Measurements from ENCODE around the gene HTD2. TPM values are rescaled to one million over a fixed set of nuclear protein-coding genes. Genes with fewer than 3 reads are reported as not detected.

The HTD2 gene
- total RNA-seq, 1 experiment from 2014 or later, result 11.4 TPM

DNA sequence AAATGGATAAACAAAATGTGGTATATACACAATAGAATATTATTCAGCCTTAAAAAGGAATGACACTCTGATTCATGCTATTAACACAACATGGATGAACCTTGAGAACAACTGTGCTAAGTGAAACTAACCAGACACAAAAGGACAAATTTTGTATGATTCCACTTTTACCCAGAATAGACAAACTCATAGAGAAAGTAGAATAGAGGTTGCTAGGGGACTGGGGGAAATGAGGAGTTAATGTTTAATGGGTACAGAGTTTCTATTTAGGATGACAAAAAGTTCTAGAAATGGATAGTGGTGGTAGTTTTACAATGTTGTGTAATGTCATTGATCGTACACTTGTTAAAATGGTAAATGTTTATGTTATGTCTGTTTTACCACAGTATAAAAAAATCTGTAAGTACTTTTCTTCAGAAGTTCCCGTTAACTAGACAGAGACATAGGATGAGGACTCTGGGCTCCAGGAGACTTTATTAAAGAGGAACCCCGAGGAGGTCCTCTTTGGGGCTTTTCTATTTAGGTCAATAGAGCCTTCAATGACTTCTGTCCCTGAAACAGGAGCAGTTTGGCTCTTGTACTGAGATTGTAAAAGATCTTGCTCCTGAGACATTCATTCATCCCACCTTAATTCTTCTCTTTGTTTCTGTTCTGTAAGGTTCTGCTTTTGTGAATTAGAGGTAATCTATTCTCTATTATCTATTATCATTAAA lies 44.2 kb upstream of the HTD2 start:
- no peaks in the 10 kb centered on the region for H3K9me3 Mint-ChIP-seq
- TF ChIP-seq RELA (CRISPR knock-in tag; IDR thresholded peaks at IDR 0.05; ENCODE audit: borderline replicate concordance), result no peak
- TF ChIP-seq ZBTB21 (CRISPR knock-in tag; IDR thresholded peaks at IDR 0.05; ENCODE audit: borderline replicate concordance), result no peak
- no peak for TF ChIP-seq GRHL2 (CRISPR knock-in tag; IDR thresholded peaks at IDR 0.05; ENCODE audit: insufficient replicate concordance, severe bottlenecking)
- TF ChIP-seq OVOL2 (CRISPR knock-in tag; IDR thresholded peaks at IDR 0.05; ENCODE audit: borderline replicate concordance), result no peak
- TF ChIP-seq, protein P1, sequence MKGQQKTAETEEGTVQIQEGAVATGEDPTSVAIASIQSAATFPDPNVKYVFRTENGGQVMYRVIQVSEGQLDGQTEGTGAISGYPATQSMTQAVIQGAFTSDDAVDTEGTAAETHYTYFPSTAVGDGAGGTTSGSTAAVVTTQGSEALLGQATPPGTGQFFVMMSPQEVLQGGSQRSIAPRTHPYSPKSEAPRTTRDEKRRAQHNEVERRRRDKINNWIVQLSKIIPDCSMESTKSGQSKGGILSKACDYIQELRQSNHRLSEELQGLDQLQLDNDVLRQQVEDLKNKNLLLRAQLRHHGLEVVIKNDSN (CRISPR knock-in tag; IDR thresholded peaks at IDR 0.05), result no peak
- no peak for TF ChIP-seq ZNF263 (CRISPR knock-in tag; IDR thresholded peaks at IDR 0.05; ENCODE audit: low read depth)
- no peak for TF ChIP-seq JUN (CRISPR knock-in tag; IDR thresholded peaks at IDR 0.05)
- TF ChIP-seq, protein P2, sequence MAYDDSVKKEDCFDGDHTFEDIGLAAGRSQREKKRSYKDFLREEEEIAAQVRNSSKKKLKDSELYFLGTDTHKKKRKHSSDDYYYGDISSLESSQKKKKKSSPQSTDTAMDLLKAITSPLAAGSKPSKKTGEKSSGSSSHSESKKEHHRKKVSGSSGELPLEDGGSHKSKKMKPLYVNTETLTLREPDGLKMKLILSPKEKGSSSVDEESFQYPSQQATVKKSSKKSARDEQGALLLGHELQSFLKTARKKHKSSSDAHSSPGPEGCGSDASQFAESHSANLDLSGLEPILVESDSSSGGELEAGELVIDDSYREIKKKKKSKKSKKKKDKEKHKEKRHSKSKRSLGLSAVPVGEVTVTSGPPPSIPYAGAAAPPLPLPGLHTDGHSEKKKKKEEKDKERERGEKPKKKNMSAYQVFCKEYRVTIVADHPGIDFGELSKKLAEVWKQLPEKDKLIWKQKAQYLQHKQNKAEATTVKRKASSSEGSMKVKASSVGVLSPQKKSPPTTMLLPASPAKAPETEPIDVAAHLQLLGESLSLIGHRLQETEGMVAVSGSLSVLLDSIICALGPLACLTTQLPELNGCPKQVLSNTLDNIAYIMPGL (CRISPR knock-in tag; IDR thresholded peaks at IDR 0.05), result no peak
- no peak for TF ChIP-seq TEAD1 (CRISPR knock-in tag; IDR thresholded peaks at IDR 0.05)
- no peak for TF ChIP-seq ZNF425 (CRISPR knock-in tag; conservative IDR thresholded peaks at IDR 0.05)
- TF ChIP-seq ZNF512 (CRISPR knock-in tag; IDR thresholded peaks at IDR 0.05; ENCODE audit: borderline replicate concordance), result no peak
- no peak for TF ChIP-seq GTF2I (CRISPR knock-in tag; conservative IDR thresholded peaks at IDR 0.05)
- TF ChIP-seq HMGA2 (CRISPR knock-in tag; IDR thresholded peaks at IDR 0.05), result no peak
- no peak for TF ChIP-seq NFATC4 (CRISPR knock-in tag; IDR thresholded peaks at IDR 0.05)
- TF ChIP-seq ZNF232 (CRISPR knock-in tag; IDR thresholded peaks at IDR 0.05), result no peak
- TF ChIP-seq MYBL2 (CRISPR knock-in tag; IDR thresholded peaks at IDR 0.05), result no peak
- TF ChIP-seq E2F5 (CRISPR knock-in tag; IDR thresholded peaks at IDR 0.05), result no peak
- TF ChIP-seq, protein P3, sequence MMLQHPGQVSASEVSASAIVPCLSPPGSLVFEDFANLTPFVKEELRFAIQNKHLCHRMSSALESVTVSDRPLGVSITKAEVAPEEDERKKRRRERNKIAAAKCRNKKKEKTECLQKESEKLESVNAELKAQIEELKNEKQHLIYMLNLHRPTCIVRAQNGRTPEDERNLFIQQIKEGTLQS (CRISPR knock-in tag; conservative IDR thresholded peaks at IDR 0.05), result no peak
- TF ChIP-seq, protein P4, sequence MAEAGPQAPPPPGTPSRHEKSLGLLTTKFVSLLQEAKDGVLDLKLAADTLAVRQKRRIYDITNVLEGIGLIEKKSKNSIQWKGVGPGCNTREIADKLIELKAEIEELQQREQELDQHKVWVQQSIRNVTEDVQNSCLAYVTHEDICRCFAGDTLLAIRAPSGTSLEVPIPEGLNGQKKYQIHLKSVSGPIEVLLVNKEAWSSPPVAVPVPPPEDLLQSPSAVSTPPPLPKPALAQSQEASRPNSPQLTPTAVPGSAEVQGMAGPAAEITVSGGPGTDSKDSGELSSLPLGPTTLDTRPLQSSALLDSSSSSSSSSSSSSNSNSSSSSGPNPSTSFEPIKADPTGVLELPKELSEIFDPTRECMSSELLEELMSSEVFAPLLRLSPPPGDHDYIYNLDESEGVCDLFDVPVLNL (CRISPR knock-in tag; IDR thresholded peaks at IDR 0.05; ENCODE audit: borderline replicate concordance, low read depth), result no peak
- H3K4me1 Mint-ChIP-seq, result no peaks in the 10 kb centered on the region
- CTCF ChIA-PET, result no interaction called here
- POLR2A ChIA-PET, result no interaction called here
- no peak overlapping the region for H3K27ac Mint-ChIP-seq
- ATAC-seq (no peak), DNase-seq (ENCODE audit: low spot score) (no peak)
- no peak overlapping the region for H3K4me3 Mint-ChIP-seq
- H3K36me3 Mint-ChIP-seq, result no peaks in the 10 kb centered on the region
- no peaks in the 10 kb centered on the region for H3K27me3 Mint-ChIP-seq (ENCODE audit: low read depth)
